Transverse colon (tissue), 4 donors: ENCODE data around the gene PMVK.

Experiments
- CTCF ChIP-seq, 5 experiments: fragments of 200-600 bp in 3 of 5; fragments of 450-650 bp in 2 of 5; sonication (generic) in 3 of 5; IDR thresholded peaks; 1 replicate in 2 of 5; 2 replicates in 3 of 5; pipeline ENCODE4 v1.5.1; 2016 to 2017; ENCODE audit warnings: antibody characterized with exemption in 5 of 5, inconsistent platforms in 3 of 5, mild to moderate bottlenecking in 2 of 5, moderate library complexity in 1 of 5
- EP300 ChIP-seq: sonication (generic); formaldehyde crosslinking; IDR thresholded peaks from one replicate; pipeline ENCODE4 v1.6.1; 2017; ENCODE audit warnings: antibody characterized with exemption, low read depth
- POLR2AphosphoS5 ChIP-seq, 3 donors: sonication (generic); formaldehyde crosslinking; IDR thresholded peaks; one replicate each; pipeline ENCODE4 v1.6.1; 2016; ENCODE audit warnings: antibody characterized with exemption in 3 of 3

GRCh38 chr1:154972213-154972516 is 35.6 kb upstream of the PMVK start:
- TF ChIP-seq CTCF (IDR thresholded peaks at IDR 0.05) (no peak), EP300 (no peak), POLR2AphosphoS5 (IDR thresholded peaks at IDR 0.05) (no peak)
